ENCODE data around the gene ZMYND10.

Gene ZMYND10

DNA sequence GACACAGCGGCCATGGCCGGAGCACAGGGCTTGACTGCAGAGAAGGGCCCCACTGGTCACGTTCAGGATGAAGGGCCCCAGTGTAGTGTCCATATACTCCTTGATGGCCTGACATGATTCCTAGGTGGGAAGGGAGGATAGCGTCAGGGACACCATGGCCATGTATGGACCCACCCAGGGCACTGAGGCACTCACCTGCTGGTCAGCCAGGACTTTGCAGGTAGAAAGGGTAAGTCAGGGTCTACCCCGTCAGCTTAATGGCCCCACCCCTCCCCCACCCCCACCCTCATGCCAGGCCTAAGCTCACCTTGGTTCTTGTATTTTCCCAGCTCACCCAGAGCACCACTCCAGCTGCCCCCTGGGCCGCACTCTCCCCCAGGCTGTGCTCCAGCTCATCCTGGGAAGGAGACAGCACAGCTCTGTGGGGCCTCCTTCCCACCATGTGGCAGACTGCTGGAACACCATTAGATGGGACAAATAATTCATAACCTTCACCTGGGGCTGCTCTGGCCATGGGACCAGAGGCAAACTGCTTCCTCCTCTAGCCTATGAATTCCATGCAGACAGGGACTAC, 44.8 kb downstream of the ZMYND10 start:
- no peak for DNase-seq

DNA sequence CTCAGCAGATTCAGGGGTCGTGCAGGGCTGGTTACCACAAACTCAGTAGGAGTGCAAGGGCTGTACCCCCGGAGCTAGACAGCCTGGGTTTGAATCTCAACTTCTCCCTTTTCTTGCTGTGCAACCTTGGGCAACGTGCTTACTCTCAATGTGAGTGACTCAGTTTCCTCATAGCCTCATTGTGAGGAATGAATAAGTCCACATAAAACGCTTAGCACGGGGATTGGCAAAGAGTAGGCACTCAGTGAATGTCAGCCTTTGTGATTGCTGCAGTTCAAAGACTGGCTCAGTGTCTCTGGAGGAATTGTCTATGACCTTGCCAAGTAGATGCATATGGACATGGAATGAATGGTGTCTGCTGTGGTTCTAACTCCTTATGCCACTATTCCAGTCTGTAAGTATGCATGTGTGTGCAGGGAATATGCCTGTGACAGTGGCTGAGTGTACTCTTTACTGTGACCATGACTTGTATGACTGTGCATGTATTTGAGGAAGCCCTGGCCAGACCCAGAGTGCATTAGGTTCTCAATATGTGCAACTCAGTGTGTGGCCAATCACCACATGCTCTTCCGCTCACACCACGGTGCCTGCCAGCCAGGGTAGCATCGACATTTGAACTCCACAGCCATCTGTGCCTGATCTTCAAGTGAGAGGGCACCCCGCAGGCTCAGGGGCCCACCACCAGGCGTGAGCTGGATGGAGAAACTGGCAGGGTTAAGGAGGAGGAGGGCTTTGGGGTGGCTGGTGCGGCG, 45.4 kb downstream of the ZMYND10 start:
- no peak for DNase-seq

DNA sequence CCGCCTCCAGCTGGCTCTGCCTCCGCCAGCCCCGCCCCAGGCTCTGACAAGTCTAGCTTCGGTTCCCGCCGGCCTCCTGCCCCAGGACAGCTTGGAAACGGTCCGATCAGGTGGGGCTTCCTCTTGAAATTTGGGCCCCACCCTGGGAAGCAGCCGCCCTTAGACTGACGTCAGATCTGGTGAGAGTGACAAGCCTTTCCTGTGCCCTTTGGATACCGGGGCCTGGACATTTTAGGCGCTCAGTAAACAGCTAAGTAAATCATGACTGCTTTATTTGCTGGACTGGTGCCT, 45.9 kb downstream of the ZMYND10 start:
- no peak for DNase-seq

DNA sequence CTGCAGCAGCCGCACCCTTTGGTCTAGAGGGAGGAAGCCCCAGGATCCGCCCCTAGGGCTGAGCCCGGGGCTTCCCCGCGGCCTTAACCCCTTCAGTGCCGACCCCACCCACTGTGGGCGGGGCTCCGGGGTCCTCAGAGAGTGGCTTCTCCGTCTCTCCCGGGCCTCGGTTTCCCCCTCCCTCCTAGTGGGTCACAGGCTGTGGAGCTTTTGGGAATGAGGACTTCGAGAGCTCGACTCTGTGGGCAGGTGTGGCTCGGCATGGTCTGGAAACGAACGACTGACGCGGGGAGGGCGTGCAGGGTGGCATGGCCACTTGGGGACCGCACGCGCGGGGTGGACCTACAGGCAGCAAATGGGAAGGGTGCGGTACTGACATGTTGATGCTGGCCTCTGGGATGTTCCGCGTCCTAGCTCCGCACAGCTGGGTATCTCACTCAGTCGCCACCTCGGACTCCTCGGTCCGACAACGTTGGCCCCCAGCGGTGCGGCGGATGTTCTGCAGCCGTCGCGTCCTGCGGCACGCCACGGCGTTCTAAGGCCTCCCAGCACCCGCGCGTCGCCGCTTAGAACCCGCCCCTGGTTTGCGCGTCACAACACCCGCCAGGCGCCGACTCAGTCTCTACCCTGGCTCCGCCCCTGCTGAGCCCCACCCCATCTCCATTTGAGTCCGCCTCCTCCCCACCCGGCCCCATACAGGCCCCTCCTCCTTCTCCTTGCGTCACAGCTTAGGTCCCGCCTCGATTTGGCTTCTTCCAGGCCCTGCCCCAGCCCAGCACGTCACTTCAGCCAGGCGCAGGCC, 46.5 kb downstream of the ZMYND10 start, which contains the start of the genes HYAL3 and NAA80:
Gene HYAL3 (minus strand): TSS at position 570 of the 802 bp plus-strand sequence. CDS start 3,803 bp downstream, outside the sequence.
Gene NAA80 (minus strand): TSS at position 570 of the 802 bp plus-strand sequence. CDS start 1,942 bp downstream, outside the sequence.
- peak; percentile 95 for DNase-seq

DNA sequence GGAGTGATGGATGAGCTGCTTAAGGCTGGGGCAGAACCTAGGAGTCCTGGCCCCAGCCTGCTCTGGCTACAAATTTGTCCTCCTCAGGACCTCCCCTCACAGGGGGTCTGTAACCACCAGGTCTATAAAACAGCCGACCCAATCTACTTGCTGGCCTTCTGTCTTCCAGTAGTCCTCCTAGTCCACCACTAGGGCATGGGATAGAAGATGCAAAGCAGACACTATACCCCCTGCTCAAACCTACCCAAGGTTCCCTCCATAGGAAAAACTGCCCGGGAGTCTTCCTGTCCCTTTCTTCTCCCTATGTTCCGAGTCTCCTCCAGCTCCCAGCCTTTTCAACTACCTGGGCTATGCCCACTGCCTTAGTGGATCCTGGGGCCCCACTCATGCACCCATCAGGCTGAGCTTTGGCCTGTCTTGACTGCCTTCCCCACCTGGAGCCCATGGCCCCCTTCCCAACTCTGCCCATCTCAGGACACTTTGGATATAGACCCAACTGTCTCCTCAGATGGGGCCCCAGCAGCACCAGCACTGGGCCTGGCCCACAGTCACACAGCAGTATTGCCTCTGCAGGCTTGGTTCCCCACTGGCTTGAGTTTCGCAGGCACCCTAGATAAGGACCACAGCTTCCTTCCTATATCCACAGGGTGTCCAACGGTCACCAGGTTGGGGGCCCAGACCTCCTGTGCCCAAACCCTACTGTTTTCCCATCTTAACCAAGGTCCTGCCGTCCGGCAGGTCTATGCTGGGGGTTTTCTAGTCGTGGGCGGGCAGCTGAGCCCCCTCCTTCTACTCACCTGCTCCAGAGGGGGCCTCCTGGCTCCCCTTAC, 47.4 kb downstream of the ZMYND10 start:
- DNase-seq = no peak

DNA sequence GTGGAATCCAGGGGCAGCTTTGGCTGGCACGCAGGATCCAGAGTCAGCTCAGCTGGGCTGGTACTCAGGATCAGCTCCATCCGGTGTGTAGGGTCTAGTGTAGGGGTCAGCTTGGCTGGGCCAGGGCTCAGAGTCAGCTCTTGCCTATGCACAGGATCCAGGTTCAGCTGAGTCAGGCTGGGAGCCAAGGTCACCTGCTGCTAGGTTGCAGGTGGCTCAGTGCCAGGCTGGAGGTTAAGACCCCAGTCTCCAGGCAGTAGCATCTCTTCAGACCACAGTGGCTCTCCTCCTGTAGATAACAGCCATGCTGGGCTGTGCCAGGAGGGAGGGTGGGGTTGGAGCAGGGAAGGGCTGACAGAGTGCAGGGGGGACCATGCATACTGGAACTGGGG, 48.2 kb downstream of the ZMYND10 start:
- DNase-seq = no peak

DNA sequence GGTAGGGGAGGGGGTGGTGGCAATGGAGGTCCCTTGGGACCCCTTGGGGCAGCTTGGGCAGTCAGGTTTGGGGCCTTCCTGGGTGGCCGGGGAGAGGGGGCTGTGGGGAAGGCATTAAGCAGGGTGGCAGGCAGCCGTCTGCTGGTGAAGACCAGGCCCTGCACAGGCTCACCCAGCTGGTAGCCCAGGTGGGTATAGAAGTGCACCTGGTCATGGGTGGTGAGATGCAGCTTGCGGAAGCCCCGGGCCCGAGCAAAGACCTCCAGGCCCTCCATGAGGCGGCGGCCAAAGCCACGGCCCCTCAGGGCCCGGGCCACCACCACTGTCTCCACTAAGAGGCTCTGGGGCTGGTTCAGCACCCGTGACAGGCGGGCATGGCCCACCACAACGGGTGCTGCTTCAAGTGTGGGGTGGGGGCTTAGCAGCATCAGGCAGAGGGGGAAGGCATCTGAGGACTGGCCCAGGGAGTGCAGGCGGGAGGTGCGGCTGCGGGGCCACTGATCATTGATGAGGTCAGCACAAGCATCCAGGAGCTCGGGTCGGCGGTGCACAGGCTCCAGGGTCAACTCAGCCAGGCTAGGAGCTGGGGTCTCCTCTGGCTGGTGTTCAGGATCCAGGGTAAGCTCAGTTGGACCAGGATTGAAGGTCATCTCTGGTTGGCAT, 48.7 kb downstream of the ZMYND10 start:
- no peak for DNase-seq

DNA sequence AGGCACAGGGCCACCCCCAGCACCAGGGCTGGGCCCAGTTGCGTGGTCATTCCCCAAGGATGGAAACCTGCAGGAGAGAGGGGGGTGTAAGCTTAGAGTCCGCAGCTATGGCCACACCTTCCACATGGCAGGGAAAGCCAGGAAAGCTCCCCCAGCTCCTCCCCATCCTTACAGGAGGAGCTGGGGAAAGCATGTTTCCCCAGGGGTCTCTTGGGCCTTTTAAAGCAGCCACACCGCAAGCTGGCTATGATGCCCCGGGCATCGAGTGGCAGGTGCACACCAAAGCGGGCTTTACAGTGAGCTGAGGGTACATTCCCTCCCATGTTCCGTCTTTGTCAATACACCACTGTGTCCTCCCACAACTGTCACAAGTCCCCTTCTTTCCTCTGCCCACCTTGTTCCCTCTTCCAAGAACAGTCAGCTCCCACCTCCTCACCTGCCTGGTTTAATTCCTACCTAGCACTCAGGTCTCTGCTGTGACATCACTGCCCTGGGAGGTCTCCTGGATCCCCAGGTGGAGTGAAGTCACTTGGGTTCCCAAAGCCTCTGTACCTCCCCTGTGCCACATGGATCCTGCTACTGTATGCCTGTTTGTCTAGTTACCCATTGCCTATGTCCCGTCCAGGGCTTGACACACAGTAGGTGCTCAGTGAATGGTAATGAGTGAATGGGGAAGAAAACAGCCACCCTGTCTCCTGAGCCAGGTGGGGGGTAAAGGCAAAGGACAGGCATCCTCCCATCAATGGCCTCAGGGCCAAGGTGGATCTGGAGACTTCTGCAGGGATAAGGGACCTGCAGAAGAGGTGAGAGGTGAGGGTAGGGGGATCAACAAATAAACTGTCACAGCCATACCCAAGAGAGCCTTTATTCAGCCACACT, 49.7 kb downstream of the ZMYND10 start:
- no peak for DNase-seq

DNA sequence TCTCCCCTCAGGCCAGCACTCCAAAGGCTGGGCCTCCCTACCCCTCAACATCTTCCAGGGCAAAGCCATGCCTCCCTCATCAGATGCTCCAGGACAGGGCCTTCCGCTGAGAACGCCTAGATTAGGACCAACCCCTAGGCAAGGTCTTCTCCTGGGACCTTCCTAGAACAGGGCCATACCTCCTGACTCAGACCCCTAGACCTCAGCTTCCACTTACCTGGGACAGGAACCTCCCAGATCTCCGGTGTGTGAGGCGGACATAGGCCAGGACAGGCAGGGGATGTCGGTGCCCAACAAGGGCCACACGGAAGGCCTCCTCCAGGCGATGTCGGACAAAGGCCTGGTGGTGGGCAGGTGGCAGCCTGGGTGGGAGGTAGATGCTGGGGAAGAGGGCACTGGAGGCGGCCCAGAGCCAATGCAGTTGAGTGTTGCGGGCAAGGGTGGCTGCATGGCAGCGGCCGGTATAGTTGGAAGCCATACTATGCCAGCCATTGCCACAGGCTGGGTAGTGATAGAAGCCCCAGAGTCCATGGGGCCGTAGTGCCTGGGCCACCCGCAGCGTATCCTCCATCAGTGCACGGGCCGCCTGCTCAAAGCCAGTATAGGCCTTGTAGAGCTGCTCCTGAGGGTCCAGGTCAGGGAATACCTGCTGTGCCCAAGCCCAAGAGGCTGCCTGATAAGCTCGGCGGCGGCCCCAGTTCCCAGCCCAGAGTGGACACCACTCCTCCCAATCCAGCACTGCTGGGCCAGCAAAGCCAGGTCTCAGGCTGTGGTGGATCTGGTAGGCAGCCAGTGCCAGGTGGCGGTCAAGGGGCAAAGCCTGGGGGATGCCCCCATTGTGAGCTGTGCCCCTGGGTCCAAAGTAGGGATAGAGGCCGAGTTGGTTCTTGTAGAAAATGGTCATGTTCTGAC, 50.8 kb downstream of the ZMYND10 start:
- DNase-seq = no peak

DNA sequence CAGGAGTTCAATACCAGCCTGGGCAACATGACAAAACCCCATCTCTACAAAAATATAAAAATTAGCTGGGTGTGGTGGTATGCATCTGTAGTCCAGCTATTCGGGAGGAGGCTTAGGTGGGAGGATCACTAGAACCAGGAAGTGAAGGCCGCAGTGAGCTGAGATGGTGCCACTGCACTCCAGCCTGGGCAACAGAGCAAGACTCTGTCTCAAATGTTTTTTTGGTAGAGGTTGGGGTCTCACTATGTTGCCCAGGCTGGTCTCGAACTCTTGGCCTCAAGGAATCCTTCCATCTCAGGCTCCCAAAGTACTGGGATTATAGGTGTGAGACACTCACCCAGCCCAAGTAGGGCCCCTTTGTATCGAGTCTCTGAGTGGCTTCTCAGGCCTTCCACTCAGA, 51.4 kb downstream of the ZMYND10 start:
- no peak for DNase-seq

DNA sequence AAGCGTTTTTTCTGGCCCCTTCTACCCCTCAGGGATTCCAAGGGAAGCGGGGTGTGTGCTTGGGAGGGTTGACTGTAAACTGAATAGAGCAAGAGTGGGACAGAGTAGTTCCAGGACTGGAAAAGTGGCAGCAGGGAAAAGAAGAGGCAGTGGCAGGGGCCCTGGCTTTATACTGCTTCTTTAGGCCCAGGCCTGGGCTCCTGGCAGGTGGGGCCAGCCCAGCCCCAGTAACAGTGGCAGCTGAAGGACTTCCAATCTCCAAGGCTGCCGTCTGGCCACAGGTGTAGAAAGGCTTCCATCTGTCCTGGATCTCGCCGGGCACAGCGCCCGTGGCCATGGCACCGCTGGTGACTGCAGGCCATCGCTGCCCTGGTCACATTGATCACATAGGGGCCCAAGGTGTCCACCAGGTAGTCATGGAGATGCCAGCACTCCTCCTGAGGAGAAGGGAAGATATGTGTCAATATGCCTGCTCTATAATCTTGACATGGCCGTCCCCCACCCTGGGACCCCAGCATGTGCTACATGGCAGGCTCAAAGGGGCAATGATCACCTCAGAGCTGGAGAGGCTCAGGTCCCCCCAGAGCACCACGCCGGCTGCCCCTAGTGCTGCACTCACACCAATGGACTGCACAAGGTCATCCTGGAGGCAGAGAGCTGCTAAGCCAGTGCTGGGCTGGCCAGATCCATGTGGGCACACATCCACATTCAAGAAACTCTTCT, 52.3 kb downstream of the ZMYND10 start:
- no peak for DNase-seq

DNA sequence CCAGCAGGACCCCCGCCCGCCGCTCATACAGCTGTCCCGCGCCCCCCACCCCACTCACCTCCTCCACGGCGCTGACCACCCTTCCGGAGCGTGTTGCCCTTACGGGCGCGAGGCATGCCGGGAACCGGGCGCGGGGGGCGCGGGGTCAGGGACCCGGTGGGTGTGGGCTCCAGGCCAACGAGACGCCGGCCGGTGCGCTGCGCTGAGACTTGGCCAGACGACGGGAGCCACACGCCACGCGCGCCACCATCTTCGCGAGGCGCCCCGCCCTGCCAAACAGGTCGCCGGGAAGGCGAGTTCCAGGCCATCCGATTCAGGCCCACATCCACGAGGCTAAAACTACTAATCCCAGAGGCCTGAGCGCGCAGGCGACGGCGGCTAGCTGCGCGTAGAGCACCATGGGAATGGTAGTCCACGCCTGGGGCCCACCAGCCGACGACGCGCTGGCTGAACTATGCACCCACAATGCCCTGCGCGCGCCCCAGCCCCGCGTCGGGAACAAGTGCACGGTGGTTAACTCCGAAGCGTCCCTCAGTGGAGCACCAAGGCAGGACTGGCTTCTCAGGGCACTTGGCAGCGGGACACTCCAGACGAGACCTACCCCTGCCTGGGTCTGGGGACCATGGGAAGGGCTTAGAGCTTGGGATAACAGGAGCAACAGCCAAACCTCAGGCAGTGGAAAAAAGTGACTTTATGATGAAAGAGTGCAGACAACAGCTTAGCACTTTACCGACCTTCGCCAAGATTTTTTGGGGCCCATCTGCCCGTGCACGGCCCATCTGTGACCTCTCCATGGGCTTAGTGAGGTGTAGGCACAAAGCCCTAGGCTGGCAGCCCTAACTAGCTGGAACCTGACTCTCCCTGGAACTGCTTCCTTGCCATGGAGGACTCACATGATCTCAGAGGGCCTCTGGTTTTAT, 53.1 kb downstream of the ZMYND10 start, which contains the start of gene IFRD2:
Gene IFRD2 (minus strand): TSS at position 271 of the 920 bp plus-strand sequence. CDS start 155 bp downstream, at position 116.
- DNase-seq = peak; percentile 94

All from NCI-H1092 treated with DMSO at 0.1 percent for 48 hours (cell line).